ENCODE measurements around the gene STX8.

DNA sequence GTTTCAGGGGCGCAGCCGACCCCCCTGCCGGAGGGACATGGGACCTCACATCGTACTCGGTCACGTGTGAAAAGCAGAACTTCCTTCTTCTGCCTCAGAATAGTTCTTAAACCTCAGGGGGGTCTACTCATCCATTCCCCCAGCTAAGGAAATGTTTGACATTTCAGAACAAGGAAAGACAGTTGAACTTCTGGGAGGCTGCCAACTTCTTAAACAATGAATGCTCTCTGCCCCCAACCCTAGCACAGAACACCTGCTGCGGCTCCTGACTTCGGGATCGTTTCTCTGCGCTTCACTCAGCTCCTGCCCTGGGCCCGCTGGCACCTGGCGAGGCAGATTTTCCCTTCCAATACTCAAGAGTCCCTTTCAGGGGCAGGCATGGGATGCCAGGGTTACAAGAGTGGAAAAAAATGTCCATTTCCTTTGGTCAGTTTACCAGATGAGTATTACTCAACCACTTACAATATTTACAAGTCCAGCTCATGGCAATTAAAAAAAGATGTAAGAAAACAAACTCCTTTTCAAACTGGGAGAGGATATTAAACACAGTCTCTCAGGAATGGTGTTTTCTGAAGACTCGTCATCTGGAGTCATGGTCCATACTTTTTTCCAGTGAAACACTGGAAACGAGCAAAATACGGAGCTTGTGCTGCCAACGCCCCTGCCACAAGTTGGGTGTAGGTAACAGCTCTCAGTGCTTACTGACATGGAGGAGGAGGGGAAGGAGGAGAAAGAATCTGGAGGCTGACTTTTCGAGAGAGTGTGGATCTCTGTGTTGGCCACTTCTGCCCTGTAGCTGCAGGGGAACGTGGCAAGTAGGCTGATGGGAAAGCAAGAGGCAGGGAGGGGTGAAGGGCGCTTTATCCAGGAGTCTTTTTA lies 318.6 kb downstream of the STX8 start:
- TF ChIP-seq, protein P1, sequence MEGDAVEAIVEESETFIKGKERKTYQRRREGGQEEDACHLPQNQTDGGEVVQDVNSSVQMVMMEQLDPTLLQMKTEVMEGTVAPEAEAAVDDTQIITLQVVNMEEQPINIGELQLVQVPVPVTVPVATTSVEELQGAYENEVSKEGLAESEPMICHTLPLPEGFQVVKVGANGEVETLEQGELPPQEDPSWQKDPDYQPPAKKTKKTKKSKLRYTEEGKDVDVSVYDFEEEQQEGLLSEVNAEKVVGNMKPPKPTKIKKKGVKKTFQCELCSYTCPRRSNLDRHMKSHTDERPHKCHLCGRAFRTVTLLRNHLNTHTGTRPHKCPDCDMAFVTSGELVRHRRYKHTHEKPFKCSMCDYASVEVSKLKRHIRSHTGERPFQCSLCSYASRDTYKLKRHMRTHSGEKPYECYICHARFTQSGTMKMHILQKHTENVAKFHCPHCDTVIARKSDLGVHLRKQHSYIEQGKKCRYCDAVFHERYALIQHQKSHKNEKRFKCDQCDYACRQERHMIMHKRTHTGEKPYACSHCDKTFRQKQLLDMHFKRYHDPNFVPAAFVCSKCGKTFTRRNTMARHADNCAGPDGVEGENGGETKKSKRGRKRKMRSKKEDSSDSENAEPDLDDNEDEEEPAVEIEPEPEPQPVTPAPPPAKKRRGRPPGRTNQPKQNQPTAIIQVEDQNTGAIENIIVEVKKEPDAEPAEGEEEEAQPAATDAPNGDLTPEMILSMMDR (tag by site-specific recombination; IDR thresholded peaks at IDR 0.05): no peak
- no peak for TF ChIP-seq ZNF776 (tag by site-specific recombination; IDR thresholded peaks at IDR 0.05; ENCODE audit: borderline replicate concordance)

Data from HEK293 (cell line).